Activated CD4-positive, CD25-positive, alpha-beta regulatory T cell (primary cell): ENCODE results near the gene CELA3B.
"Not testable (repeated sequence)": the region's sequence is repeated elsewhere in the genome, so short reads cannot be mapped to it uniquely, and the experiment has no call there.

Source experiments
- DNase-seq, 4 experiments: peaks; one replicate each; lab custom pipeline; 2025; lab: John Stamatoyannopoulos, UW

CELA3B gene

GRCh38 chr1:22007262-22007661 is 30.4 kb downstream of the CELA3B start:
- DNase-seq, result not testable (repeated sequence)

GRCh38 chr1:22009566-22009965 is 32.7 kb downstream of the CELA3B start:
- not testable (repeated sequence) for DNase-seq

DNA sequence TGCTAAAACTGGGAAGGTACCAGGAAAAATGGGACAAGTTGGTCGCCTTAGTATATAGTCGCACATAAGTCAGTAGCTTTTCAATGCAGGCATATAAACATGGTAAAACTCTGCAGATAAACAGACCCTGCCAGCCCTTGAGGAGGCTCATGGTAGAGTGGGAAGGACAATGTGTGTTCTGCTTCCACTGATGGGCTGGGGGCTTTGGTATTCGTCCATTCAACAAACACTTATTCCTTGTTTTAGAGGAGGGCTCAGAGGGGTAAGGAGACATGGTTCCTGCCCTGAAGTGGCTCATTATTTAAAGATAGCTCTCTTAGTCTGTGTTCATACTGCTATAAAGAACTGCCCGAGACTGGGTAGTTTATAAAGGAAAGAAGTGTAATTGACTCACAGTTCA is 35.9 kb downstream of the CELA3B start:
- DNase-seq, result not testable (repeated sequence)

GRCh38 chr1:22014575-22015206 is 37.9 kb downstream of the CELA3B start:
- not testable (repeated sequence) for DNase-seq

DNA sequence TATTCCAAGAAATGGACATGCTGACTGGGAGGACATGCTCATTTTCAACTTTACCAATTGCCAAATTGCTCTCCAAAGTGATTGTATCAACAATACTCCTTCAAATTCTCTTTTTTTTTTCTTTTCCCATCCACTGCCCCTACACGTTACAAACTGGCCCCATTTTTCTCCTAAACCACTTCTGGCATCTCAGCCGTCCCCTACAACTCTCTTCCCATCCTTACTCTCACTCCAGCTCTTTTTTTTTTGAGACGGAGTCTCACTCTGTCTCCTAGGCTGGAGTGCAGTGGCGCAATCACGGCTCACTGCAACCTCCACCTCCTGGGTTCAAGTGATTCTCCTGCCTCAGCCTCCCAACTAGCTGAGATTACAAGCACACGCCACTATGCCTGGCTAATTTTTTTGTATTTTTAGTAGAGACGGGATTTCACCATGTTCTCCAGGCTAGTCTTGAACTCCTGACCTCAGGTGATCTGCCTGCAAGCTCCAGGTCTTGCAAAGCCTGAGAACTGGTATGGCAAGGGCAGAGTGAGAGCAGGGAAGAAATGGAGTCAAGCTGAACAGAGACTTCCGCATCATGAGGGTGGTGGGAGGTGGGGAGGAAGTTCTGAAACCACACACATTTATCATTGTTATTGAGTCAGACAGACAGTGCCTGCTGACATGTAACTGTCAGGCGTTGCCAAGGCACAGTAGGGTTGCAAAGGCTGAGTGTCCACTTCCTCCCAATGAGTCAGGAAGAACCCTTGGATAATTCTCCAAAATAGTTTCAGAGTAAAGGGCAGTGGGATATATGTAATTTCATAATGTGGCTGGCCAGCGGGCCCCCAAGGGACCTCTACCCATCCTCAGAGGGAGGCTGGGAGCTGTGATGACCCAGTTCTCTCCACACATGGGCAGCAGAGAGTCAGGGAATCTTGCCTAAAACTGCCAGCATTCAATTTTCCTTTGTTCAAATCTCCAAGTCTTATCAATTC is 42.0 kb downstream of the CELA3B start:
- DNase-seq, result peak; percentile 13 to 44 (median 32)

- DNase-seq, result no peak
Measured at GRCh38 chr1:22021061-22021460, 44.2 kb downstream of the CELA3B start.

- peak; percentile 42 to 60 (median 54) for DNase-seq
Measured at GRCh38 chr1:22024485-22025367, 47.9 kb downstream of the CELA3B start.

- peak; percentile 66 to 77 (median 74) for DNase-seq
Measured at GRCh38 chr1:22025368-22026155, 48.7 kb downstream of the CELA3B start.

DNA sequence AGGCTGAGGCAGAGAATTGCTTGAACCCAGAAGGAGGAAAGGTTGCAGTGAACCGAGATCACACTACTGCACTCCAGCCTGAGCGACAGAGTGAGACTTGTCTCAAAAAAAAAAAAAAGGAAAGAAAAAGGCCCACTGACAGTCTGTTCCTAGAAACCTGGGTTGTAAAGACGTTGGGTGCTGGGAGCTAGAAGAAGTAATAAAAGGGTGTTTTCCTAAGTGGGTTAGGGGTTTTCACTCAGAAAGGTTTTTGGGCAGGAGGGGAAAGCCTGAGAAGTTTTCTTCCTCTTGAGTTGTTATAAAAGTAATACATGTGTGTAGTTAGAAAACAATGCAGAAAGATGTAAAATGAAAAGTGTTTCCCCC is 50.1 kb downstream of the CELA3B start:
- DNase-seq, result no peak

- no peak for DNase-seq
Measured at GRCh38 chr1:22030057-22030456, 53.2 kb downstream of the CELA3B start.

DNA sequence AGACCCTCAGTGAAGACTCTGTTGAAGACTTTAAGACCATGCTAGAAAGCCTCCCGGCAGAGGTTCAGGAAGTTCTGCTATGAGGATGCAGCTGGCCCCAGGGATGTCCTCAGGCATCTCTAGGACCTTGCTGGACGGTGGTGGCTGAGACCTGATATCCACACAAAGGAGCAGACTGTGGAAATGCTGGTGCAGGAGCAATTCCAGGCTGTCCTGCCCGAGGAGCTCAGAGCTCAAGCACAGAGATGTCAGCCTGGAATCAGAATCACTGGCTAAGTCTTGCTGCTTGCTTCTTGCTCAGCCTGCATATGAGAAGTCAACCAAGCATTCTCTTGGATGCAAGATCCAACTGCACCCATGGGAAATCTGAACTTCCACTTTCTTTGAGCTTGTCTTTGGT is 53.7 kb downstream of the CELA3B start:
- no peak for DNase-seq

DNA sequence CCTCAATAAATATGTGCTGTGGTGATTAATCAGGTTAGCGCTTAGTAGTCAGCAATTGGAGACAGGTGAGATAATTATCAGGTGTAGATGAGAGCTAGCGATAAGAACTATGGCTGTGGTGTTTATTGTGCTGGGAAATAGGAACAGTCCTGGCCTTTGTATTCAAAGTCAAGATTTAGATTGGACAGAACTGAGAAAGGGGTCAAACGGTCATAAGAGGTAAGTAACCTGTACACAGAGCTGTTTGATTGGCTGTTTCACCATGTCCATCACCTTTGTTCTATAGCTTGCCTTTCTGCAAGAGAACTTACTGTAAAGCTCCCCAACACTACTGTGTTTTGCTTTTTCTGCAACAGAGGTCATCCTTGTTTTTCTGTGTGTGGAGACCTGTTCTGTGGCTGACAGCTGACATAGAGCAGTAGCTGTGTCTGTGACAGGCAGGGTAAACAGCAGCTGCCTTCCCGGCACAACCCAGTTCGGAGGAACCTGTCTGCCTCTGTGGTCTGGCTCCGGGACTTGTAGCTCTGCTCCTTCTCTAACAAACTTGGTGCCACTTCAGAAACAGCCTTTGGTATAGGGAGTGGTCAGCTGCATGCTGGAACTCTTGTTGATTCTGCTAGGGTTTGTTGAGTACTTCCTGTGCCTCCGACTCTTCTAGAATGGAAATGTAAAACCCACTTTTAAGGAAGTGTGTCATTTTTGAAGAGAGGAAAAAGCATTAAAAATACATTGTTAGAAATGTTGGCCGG is 54.6 kb downstream of the CELA3B start:
- peak in 1 of 4 experiments; percentile 14 for DNase-seq

- not testable (repeated sequence) for DNase-seq
Measured at GRCh38 chr1:22034834-22035233, 58.0 kb downstream of the CELA3B start.

DNA sequence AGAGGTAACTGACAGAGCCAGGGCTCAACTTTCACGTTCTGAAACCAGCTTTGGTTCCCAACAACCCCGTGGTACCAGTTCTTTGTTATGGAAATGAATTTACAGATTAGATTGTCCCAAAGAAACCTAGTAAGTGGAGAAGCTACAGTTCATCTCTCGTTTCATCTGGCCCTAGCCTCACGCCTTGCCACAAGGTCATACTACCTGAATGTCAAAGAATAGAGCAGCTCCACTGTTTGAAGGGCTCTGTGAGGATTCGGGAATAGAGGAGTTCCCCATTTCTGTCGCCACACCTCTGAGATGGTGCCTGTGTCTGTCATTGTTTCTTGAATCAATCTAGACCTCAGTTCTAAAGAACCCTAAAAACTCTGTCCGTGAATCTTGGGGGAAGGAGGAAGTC is 60.7 kb downstream of the CELA3B start:
- DNase-seq, result no peak

- no peak for DNase-seq
Measured at GRCh38 chr1:22038036-22038435, 61.2 kb downstream of the CELA3B start.
